ENCODE measurements around the gene EHBP1. TPM values are rescaled to one million over a fixed set of nuclear protein-coding genes. Genes with fewer than 3 reads are reported as not detected.
"Not testable (repeated sequence)": the region's sequence is repeated elsewhere in the genome, so short reads cannot be mapped to it uniquely, and the experiment has no call there.

The EHBP1 gene
- total RNA-seq, 1 donor from 2014 or later: 52.7 TPM

DNA sequence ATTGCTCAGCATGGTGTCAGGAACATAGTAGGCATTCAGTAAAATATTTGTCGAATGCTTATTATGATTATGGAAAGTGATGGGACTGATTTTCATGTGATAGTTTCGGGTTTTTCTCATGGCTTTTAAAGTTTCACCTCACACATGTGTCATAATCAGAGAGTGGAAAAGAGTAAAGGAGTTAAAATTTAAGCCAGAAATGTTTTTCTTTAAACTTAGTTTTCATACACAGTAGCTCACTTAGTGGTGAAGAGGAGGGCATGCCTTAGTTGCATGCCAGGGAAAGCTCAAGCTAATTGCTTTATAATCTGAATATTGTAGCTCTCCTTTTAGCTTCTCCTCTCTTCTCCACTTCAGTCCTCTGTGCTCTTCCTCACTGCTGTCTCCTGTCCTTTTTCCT lies 38.0 kb downstream of the EHBP1 start:
- no peaks in the 10 kb centered on the region for H3K4me1 ChIP-seq (ENCODE audit: control insufficient read depth in 3 of 3, insufficient read depth in 3 of 3, low read length in 3 of 3)
- peaks cover 0 to 3% (median 2%) of the 10 kb centered on the region in 3 donors for H3K36me3 ChIP-seq (ENCODE audit: control insufficient read depth in 3 of 3, insufficient read depth in 3 of 3, low read length in 3 of 3)
- H3K27ac ChIP-seq (ENCODE audit: low read depth, low read length): no peak overlapping the region

GRCh38 chr2:62744603-62745002 lies 39.1 kb downstream of the EHBP1 start:
- Histone ChIP-seq H3K9me3 (ENCODE audit: control insufficient read depth in 3 of 3, low read length in 3 of 3) (no peaks in the 10 kb centered on the region), H3K4me3 (ENCODE audit: low read length in 3 of 3) (no peak overlapping the region), H3K27me3 (ENCODE audit: control insufficient read depth in 3 of 3, insufficient read depth in 3 of 3, low read length in 3 of 3) (no peaks in the 10 kb centered on the region), H3K36me3 (ENCODE audit: control insufficient read depth in 3 of 3, insufficient read depth in 3 of 3, low read length in 3 of 3) (peaks cover 0 to 3% (median 2%) of the 10 kb centered on the region in 3 donors), H3K4me1 (ENCODE audit: control insufficient read depth in 3 of 3, insufficient read depth in 3 of 3, low read length in 3 of 3) (no peaks in the 10 kb centered on the region), H3K9ac (ENCODE audit: low read depth in 1 of 3, low read length in 3 of 3) (no peak overlapping the region), H3K27ac (ENCODE audit: low read depth, low read length) (no peak overlapping the region)

More for the DNA sequence above, 38.0 kb downstream of the EHBP1 start:
- no peaks in the 10 kb centered on the region for H3K27me3 ChIP-seq (ENCODE audit: control insufficient read depth in 3 of 3, insufficient read depth in 3 of 3, low read length in 3 of 3)
- H3K9ac ChIP-seq (ENCODE audit: low read depth in 1 of 3, low read length in 3 of 3): no peak overlapping the region
- no peaks in the 10 kb centered on the region for H3K9me3 ChIP-seq (ENCODE audit: control insufficient read depth in 3 of 3, low read length in 3 of 3)
- H3K4me3 ChIP-seq (ENCODE audit: low read length in 3 of 3): no peak overlapping the region

DNA sequence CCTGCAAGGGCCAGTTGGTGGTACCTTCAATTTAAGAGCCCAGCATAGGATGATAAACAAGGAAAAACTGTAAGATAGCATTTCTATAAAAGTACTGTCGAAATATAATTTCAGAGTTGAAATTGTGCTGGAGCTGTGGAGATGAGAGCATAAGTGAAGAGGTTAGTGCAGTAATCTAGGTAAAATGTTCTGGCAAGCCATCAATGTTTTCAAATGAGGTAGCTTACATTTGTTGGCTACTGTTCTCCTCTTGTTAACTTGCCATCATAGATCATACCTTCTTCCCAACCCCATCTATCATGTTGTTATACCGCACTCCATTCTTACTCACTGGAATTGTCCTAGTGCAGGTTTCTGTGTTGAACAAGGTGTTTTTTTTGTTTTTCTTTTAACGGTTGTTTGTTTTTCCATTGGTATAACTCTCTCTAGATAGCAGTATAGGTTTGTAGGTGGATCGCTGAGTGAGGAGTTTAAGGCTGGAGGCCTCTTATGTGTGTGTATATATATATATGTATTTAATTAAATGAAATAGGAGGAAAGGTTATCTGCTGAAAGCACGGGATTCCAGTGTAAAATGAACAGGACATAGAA lies 40.5 kb downstream of the EHBP1 start:
- Histone ChIP-seq H3K4me3 (ENCODE audit: low read length in 3 of 3) (no peak overlapping the region), H3K27ac (ENCODE audit: low read depth, low read length) (no peak overlapping the region), H3K36me3 (ENCODE audit: control insufficient read depth in 3 of 3, insufficient read depth in 3 of 3, low read length in 3 of 3) (peaks cover 0 to 3% (median 2%) of the 10 kb centered on the region in 3 donors), H3K9me3 (ENCODE audit: control insufficient read depth in 3 of 3, low read length in 3 of 3) (no peaks in the 10 kb centered on the region), H3K27me3 (ENCODE audit: control insufficient read depth in 3 of 3, insufficient read depth in 3 of 3, low read length in 3 of 3) (no peaks in the 10 kb centered on the region), H3K9ac (ENCODE audit: low read depth in 1 of 3, low read length in 3 of 3) (no peak overlapping the region), H3K4me1 (ENCODE audit: control insufficient read depth in 3 of 3, insufficient read depth in 3 of 3, low read length in 3 of 3) (no peaks in the 10 kb centered on the region)

DNA sequence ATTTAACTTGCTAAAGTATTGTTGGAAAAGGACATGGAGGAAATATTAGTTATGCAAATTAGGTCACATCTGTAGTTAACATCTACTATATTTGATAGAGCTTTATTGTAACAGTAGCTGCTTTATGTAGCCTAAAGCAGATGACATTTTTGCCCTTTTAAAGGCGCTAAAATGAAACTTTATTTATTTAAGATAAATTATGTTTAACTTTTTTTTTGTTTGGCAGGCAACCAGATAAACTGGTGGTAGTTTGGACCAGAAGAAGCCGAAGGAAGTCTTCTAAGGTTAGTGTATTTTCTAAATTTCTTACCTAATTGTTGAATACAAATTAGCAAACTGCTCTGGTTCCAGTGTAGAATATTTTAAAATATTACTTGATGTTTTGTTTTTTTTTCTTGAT lies 41.7 kb downstream of the EHBP1 start:
- no peaks in the 10 kb centered on the region for H3K27me3 ChIP-seq (ENCODE audit: control insufficient read depth in 3 of 3, insufficient read depth in 3 of 3, low read length in 3 of 3)
- no peak overlapping the region for H3K27ac ChIP-seq (ENCODE audit: low read depth, low read length)
- H3K4me3 ChIP-seq (ENCODE audit: low read length in 3 of 3): no peak overlapping the region
- no peaks in the 10 kb centered on the region for H3K4me1 ChIP-seq (ENCODE audit: control insufficient read depth in 3 of 3, insufficient read depth in 3 of 3, low read length in 3 of 3)
- peaks cover 0 to 3% (median 2%) of the 10 kb centered on the region in 3 donors for H3K36me3 ChIP-seq (ENCODE audit: control insufficient read depth in 3 of 3, insufficient read depth in 3 of 3, low read length in 3 of 3)
- no peaks in the 10 kb centered on the region for H3K9me3 ChIP-seq (ENCODE audit: control insufficient read depth in 3 of 3, low read length in 3 of 3)
- no peak overlapping the region for H3K9ac ChIP-seq (ENCODE audit: low read depth in 1 of 3, low read length in 3 of 3)

GRCh38 chr2:62747876-62748275 lies 42.4 kb downstream of the EHBP1 start:
- H3K36me3 ChIP-seq (ENCODE audit: control insufficient read depth in 3 of 3, insufficient read depth in 3 of 3, low read length in 3 of 3): peaks cover 0 to 3% (median 2%) of the 10 kb centered on the region in 3 donors
- no peaks in the 10 kb centered on the region for H3K27me3 ChIP-seq (ENCODE audit: control insufficient read depth in 3 of 3, insufficient read depth in 3 of 3, low read length in 3 of 3)
- H3K9me3 ChIP-seq (ENCODE audit: control insufficient read depth in 3 of 3, low read length in 3 of 3): no peaks in the 10 kb centered on the region
- H3K9ac ChIP-seq (ENCODE audit: low read depth in 1 of 3, low read length in 3 of 3): no peak overlapping the region
- no peak overlapping the region for H3K27ac ChIP-seq (ENCODE audit: low read depth, low read length)
- H3K4me3 ChIP-seq (ENCODE audit: low read length in 3 of 3): no peak overlapping the region
- no peaks in the 10 kb centered on the region for H3K4me1 ChIP-seq (ENCODE audit: control insufficient read depth in 3 of 3, insufficient read depth in 3 of 3, low read length in 3 of 3)

DNA sequence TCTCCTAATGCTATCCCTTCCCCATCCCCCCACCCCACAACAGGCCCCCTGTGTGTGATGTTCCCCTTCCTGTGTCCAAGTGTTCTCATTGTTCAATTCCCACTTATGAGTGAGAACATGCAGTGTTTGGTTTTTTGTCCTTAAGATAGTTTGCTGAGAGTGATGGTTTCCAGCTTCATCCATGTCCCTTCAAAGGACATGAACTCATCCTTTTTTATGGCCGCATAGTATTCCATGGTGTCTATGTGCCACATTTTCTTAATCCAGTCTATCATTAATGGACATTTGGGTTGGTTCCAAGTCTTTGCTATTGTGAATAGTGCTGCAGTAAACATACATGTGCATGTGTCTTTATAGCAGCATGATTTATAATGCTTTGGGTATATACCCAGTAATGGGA lies 43.6 kb downstream of the EHBP1 start:
- not testable (repeated sequence) for H3K9me3 ChIP-seq (ENCODE audit: control insufficient read depth in 3 of 3, low read length in 3 of 3); H3K27ac ChIP-seq (ENCODE audit: low read depth, low read length); H3K4me3 ChIP-seq (ENCODE audit: low read length in 3 of 3)

DNA sequence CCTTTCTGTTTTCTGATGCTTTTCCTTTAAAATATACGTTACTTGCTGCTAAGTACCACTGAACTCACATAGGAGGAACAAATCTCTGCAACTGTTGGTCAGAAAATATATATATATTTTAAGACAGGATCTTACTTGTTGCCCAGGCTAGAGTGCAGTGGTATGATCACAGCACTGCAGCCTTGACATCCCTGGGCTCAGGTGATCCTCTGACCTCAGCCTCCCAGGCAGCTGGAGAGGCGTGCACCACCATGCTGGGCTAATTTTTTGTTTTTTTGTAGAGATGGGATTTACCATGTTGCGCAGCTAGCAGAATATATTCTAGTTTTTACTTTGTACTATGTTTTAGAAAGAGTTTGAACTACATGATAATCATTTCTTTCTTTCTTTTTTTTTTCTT lies 51.5 kb downstream of the EHBP1 start:
- no peaks in the 10 kb centered on the region for H3K9me3 ChIP-seq (ENCODE audit: control insufficient read depth in 3 of 3, low read length in 3 of 3)
- H3K9ac ChIP-seq (ENCODE audit: low read depth in 1 of 3, low read length in 3 of 3): no peak overlapping the region
- H3K4me3 ChIP-seq (ENCODE audit: low read length in 3 of 3): no peak overlapping the region
- no peaks in the 10 kb centered on the region for H3K4me1 ChIP-seq (ENCODE audit: control insufficient read depth in 3 of 3, insufficient read depth in 3 of 3, low read length in 3 of 3)
- no peak overlapping the region for H3K27ac ChIP-seq (ENCODE audit: low read depth, low read length)
- H3K27me3 ChIP-seq (ENCODE audit: control insufficient read depth in 3 of 3, insufficient read depth in 3 of 3, low read length in 3 of 3): no peaks in the 10 kb centered on the region
- H3K36me3 ChIP-seq (ENCODE audit: control insufficient read depth in 3 of 3, insufficient read depth in 3 of 3, low read length in 3 of 3): no peaks in the 10 kb centered on the region

More for the DNA sequence above, 43.6 kb downstream of the EHBP1 start:
- not testable (repeated sequence) for H3K36me3 ChIP-seq (ENCODE audit: control insufficient read depth in 3 of 3, insufficient read depth in 3 of 3, low read length in 3 of 3); H3K4me1 ChIP-seq (ENCODE audit: control insufficient read depth in 3 of 3, insufficient read depth in 3 of 3, low read length in 3 of 3); H3K27me3 ChIP-seq (ENCODE audit: control insufficient read depth in 3 of 3, insufficient read depth in 3 of 3, low read length in 3 of 3); H3K9ac ChIP-seq (ENCODE audit: low read depth in 1 of 3, low read length in 3 of 3)

GRCh38 chr2:62760026-62760425 lies 54.5 kb downstream of the EHBP1 start:
- Histone ChIP-seq H3K27me3 (ENCODE audit: control insufficient read depth in 3 of 3, insufficient read depth in 3 of 3, low read length in 3 of 3) (no peaks in the 10 kb centered on the region), H3K36me3 (ENCODE audit: control insufficient read depth in 3 of 3, insufficient read depth in 3 of 3, low read length in 3 of 3) (no peaks in the 10 kb centered on the region), H3K9ac (ENCODE audit: low read depth in 1 of 3, low read length in 3 of 3) (no peak overlapping the region), H3K4me3 (ENCODE audit: low read length in 3 of 3) (no peak overlapping the region), H3K9me3 (ENCODE audit: control insufficient read depth in 3 of 3, low read length in 3 of 3) (no peaks in the 10 kb centered on the region), H3K4me1 (ENCODE audit: control insufficient read depth in 3 of 3, insufficient read depth in 3 of 3, low read length in 3 of 3) (no peaks in the 10 kb centered on the region), H3K27ac (ENCODE audit: low read depth, low read length) (no peak overlapping the region)

DNA sequence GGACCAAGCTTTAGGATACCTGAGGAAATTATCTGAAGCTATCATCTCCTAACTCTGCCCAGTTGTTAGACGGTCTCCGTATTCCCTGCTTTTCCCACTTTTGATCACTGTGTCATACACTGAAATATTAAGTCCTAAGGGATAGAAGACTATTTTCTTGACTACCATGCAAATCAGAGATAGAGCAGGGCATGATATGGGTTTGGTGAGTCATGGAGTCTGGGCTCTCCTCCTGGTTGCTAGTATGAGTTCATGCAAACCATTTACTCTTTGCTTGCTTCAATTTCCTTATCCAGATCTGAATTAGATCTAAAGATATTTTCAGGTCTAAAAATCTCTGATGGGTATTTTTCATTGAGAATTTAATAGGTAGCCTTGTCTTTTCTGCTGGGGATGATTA lies 55.0 kb downstream of the EHBP1 start:
- Histone ChIP-seq H3K4me1 (ENCODE audit: control insufficient read depth in 3 of 3, insufficient read depth in 3 of 3, low read length in 3 of 3) (no peaks in the 10 kb centered on the region), H3K36me3 (ENCODE audit: control insufficient read depth in 3 of 3, insufficient read depth in 3 of 3, low read length in 3 of 3) (no peaks in the 10 kb centered on the region), H3K9me3 (ENCODE audit: control insufficient read depth in 3 of 3, low read length in 3 of 3) (no peaks in the 10 kb centered on the region), H3K9ac (ENCODE audit: low read depth in 1 of 3, low read length in 3 of 3) (no peak overlapping the region), H3K27me3 (ENCODE audit: control insufficient read depth in 3 of 3, insufficient read depth in 3 of 3, low read length in 3 of 3) (no peaks in the 10 kb centered on the region), H3K27ac (ENCODE audit: low read depth, low read length) (no peak overlapping the region), H3K4me3 (ENCODE audit: low read length in 3 of 3) (no peak overlapping the region)

DNA sequence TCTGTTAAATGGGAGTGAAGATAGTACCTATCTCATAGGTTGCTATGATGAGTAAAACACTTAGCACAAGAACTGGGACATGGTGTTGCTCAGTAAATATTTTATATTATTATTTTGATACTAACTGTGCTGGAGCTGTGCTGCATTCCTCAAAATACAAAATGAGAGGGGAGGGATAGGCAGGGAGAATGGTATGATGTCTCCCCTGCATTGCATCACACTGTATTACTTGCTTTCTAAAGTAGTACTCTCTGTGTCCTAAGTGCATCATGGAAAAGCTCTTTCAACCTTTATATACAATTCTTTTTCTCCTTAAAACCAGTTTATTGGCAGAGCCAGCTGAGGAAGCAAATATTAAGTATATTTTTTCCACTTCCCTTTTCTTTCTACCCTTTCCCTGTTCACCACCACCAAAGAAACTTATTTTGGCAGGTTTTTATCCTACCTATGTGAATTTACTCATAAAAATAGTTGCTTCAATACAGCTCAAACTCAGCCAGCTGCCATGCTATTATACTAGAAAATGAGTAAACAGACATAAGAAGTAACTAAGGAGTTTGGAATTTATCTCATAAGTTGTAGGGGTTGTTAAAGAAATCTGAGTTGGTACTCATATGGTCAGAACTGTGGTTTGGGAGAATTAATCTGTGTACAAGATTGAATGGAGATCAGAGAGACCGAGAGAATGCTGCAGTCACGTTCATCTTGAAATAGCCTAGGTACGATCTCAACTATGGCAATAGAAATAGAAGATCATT lies 60.3 kb downstream of the EHBP1 start:
- Histone ChIP-seq H3K9ac (ENCODE audit: low read depth in 1 of 3, low read length in 3 of 3) (no peak overlapping the region), H3K27ac (ENCODE audit: low read depth, low read length) (no peak overlapping the region), H3K4me3 (ENCODE audit: low read length in 3 of 3) (no peak overlapping the region), H3K36me3 (ENCODE audit: control insufficient read depth in 3 of 3, insufficient read depth in 3 of 3, low read length in 3 of 3) (no peaks in the 10 kb centered on the region), H3K4me1 (ENCODE audit: control insufficient read depth in 3 of 3, insufficient read depth in 3 of 3, low read length in 3 of 3) (no peaks in the 10 kb centered on the region), H3K27me3 (ENCODE audit: control insufficient read depth in 3 of 3, insufficient read depth in 3 of 3, low read length in 3 of 3) (no peaks in the 10 kb centered on the region), H3K9me3 (ENCODE audit: control insufficient read depth in 3 of 3, low read length in 3 of 3) (no peaks in the 10 kb centered on the region)
